ENCODE results near the gene USP3. TPM values are rescaled to one million over a fixed set of nuclear protein-coding genes. Genes with fewer than 3 reads are reported as not detected.

Gene USP3
- total RNA-seq, 2 donors from 2014 or later, result 57.6 to 74.2 TPM

DNA sequence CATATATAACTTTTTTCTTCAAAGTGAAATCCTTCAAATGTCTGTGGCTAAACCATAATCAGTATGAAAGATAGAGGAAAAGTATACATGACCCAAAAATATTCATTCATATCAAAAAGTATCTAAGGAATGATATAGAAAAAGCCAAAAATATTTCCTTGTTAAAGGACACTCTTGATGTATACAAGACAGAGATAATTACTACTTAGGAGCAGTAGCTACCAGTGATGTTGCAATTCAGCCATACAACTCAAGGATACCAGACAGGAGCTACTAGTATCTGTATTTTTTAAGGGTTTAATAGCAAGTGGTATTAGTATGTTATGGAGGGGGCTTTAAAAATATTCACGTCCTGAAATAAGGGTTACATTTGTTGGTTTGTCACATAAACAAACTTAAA lies 129.8 kb downstream of the USP3 start:
- no peaks in the 10 kb centered on the region for H3K36me3 ChIP-seq

DNA sequence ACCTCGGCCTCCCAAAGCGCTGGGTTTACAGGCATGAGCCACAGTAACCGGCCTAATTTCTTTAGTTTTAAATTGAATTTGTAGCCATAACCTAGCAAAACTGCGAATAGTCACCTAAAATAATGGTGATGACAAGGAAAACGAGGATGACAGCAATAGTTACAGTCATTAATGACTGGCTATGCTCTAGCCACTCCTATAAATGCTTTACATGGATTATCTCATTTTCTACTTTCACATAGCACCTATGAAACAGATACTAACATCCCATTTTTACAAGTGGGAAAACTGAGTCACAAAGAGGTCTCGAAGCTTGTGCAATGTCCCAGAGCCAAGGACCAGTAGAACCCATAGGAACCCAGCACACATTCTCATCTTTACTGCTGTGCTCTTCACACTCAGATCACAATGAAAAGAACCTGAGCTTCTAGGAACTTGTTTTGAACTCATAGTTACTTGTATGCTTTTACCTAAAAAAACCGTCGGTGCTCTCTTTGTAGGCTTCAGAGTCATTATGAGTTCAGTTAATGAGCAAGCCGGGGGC lies 132.2 kb downstream of the USP3 start:
- DNase-seq, result no peak
- Histone ChIP-seq H3K9ac (ENCODE audit: low read depth in 2 of 2, low read length in 2 of 2) (no peak overlapping the region), H3K4me3 (no peak overlapping the region), H3K9me3 (no peaks in the 10 kb centered on the region), H3K27me3 (no peaks in the 10 kb centered on the region), H3K4me1 (no peaks in the 10 kb centered on the region), H3K36me3 (peaks cover 6% of the 10 kb centered on the region), H3K27ac (no peak overlapping the region)
- no peak for TF ChIP-seq CTCF (IDR thresholded peaks at IDR 0.05)
- intact Hi-C loops (cut with DNase I), result no loop called here

More for the DNA sequence above, 129.8 kb downstream of the USP3 start:
- no peak for TF ChIP-seq CTCF (IDR thresholded peaks at IDR 0.05)
- intact Hi-C loops (cut with DNase I), result no loop called here
- Histone ChIP-seq H3K9me3 (no peaks in the 10 kb centered on the region), H3K27ac (no peak overlapping the region), H3K27me3 (no peaks in the 10 kb centered on the region), H3K9ac (ENCODE audit: low read depth in 2 of 2, low read length in 2 of 2) (no peak overlapping the region), H3K4me1 (no peaks in the 10 kb centered on the region), H3K4me3 (no peak overlapping the region)
- DNase-seq, result no peak

- no peaks in the 10 kb centered on the region for H3K9me3 ChIP-seq
- H3K9ac ChIP-seq (ENCODE audit: low read depth in 2 of 2, low read length in 2 of 2), result no peak overlapping the region
- no peaks in the 10 kb centered on the region for H3K27me3 ChIP-seq
- H3K36me3 ChIP-seq, result peaks cover 8% of the 10 kb centered on the region
- intact Hi-C loops (cut with DNase I), result no loop called here
- H3K4me3 ChIP-seq, result no peak overlapping the region
- H3K27ac ChIP-seq, result no peak overlapping the region
- no peaks in the 10 kb centered on the region for H3K4me1 ChIP-seq
- no peak for DNase-seq
- no peak for TF ChIP-seq CTCF (IDR thresholded peaks at IDR 0.05)
Observed at GRCh38 chr15:63638839-63639238, 134.4 kb downstream of the USP3 start.

- no peak for DNase-seq
- H3K9me3 ChIP-seq, result no peaks in the 10 kb centered on the region
- intact Hi-C loops (cut with DNase I), result no loop called here
- H3K27me3 ChIP-seq, result no peaks in the 10 kb centered on the region
- no peak overlapping the region for H3K4me3 ChIP-seq
- no peak overlapping the region for H3K9ac ChIP-seq (ENCODE audit: low read depth in 2 of 2, low read length in 2 of 2)
- no peaks in the 10 kb centered on the region for H3K4me1 ChIP-seq
- H3K27ac ChIP-seq, result no peak overlapping the region
- peaks cover 8% of the 10 kb centered on the region for H3K36me3 ChIP-seq
- no peak for TF ChIP-seq CTCF (IDR thresholded peaks at IDR 0.05)
Observed at GRCh38 chr15:63640146-63640545, 135.8 kb downstream of the USP3 start.

Other genes with a start within 250 kb of the USP3 start
- gene APH1B, start 227.0 kb upstream of the USP3 start, total RNA-seq, result 1 to 10 TPM; 5.0 to 8.9 TPM
- 100 to 1,000 TPM; 290 to 339 TPM for gene CA12, start 122.7 kb upstream of the USP3 start, total RNA-seq
- gene FBXL22, start 92.8 kb downstream of the USP3 start, total RNA-seq, result 1 to 10 TPM; 2.1 to 4.4 TPM